ENCODE data around the gene RNF40. TPM values are rescaled to one million over a fixed set of nuclear protein-coding genes. Genes with fewer than 3 reads are reported as not detected.

RNF40 gene
- total RNA-seq, 1 donor from 2014 or later = 182 TPM

GRCh38 chr16:30741461-30741914 is 20.6 kb upstream of the RNF40 start:
- no peaks in the 10 kb centered on the region for H3K4me1 Mint-ChIP-seq (ENCODE audit: low read depth, unreplicated experiment)
- no peak overlapping the region for H3K4me3 Mint-ChIP-seq (ENCODE audit: unreplicated experiment)
- H3K27ac Mint-ChIP-seq (ENCODE audit: unreplicated experiment) = no peak overlapping the region
- H3K36me3 Mint-ChIP-seq (ENCODE audit: unreplicated experiment) = peaks cover 4% of the 10 kb centered on the region
- peaks cover 7% of the 10 kb centered on the region for H3K9me3 Mint-ChIP-seq (ENCODE audit: unreplicated experiment)
- DNase-seq = no peak
- TF ChIP-seq, protein P1, sequence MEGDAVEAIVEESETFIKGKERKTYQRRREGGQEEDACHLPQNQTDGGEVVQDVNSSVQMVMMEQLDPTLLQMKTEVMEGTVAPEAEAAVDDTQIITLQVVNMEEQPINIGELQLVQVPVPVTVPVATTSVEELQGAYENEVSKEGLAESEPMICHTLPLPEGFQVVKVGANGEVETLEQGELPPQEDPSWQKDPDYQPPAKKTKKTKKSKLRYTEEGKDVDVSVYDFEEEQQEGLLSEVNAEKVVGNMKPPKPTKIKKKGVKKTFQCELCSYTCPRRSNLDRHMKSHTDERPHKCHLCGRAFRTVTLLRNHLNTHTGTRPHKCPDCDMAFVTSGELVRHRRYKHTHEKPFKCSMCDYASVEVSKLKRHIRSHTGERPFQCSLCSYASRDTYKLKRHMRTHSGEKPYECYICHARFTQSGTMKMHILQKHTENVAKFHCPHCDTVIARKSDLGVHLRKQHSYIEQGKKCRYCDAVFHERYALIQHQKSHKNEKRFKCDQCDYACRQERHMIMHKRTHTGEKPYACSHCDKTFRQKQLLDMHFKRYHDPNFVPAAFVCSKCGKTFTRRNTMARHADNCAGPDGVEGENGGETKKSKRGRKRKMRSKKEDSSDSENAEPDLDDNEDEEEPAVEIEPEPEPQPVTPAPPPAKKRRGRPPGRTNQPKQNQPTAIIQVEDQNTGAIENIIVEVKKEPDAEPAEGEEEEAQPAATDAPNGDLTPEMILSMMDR (IDR thresholded peaks at IDR 0.05; ENCODE audit: partially characterized antibody, unreplicated experiment) = no peak
- H3K27me3 Mint-ChIP-seq (ENCODE audit: unreplicated experiment) = peaks cover 3% of the 10 kb centered on the region

DNA sequence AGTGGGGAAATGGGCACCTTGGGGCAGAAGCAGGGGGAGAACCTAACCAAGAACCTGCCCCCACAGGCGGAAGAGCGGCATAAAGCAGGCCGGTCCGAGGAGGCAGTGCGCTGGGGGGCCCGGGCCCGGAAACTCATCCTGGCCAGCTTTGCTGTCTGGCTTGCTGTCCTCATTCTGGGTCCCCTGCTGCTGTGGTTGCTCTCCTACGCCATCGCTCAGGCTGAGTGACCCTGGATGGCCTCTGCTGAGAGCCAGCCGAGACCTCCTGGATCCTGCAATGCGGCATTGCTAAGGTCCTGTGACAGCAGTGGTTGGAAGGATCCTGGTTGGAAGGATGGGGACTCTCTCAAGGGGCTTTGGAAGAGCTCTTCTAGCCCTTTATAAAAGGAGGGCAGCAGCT is 18.4 kb upstream of the RNF40 start:
- DNase-seq = no peak
- no peak overlapping the region for H3K4me3 Mint-ChIP-seq (ENCODE audit: unreplicated experiment)
- peak overlapping the region; percentile 71 for H3K27ac Mint-ChIP-seq (ENCODE audit: unreplicated experiment)
- TF ChIP-seq, protein P1 (IDR thresholded peaks at IDR 0.05; ENCODE audit: partially characterized antibody, unreplicated experiment) = no peak
- peaks cover 4% of the 10 kb centered on the region for H3K36me3 Mint-ChIP-seq (ENCODE audit: unreplicated experiment)
- H3K27me3 Mint-ChIP-seq (ENCODE audit: unreplicated experiment) = peaks cover 5% of the 10 kb centered on the region
- peaks cover 14% of the 10 kb centered on the region for H3K9me3 Mint-ChIP-seq (ENCODE audit: unreplicated experiment)
- H3K4me1 Mint-ChIP-seq (ENCODE audit: low read depth, unreplicated experiment) = peaks cover 2% of the 10 kb centered on the region

DNA sequence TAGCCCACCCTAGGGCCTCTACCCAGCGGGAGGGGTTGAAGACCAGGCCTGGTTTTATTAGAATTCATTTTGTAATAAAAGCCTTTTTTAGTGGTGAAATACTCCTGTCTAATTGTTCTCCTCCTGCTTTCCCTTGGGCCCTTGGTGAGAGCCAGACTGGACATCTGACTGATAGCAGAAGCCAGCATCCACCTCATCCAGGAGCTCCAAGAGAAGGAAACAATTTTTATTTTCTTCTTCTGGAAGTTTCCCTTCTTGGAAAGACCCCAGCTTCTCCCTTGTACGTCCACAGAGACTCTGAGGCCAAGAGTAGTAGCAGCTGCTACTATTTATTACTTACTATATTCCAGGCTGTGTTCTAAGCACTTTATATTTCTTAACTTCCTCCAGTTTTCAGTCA is 17.9 kb upstream of the RNF40 start:
- no peak overlapping the region for H3K27ac Mint-ChIP-seq (ENCODE audit: unreplicated experiment)
- no peak for DNase-seq
- peaks cover 14% of the 10 kb centered on the region for H3K9me3 Mint-ChIP-seq (ENCODE audit: unreplicated experiment)
- H3K27me3 Mint-ChIP-seq (ENCODE audit: unreplicated experiment) = peaks cover 7% of the 10 kb centered on the region
- no peak overlapping the region for H3K4me3 Mint-ChIP-seq (ENCODE audit: unreplicated experiment)
- H3K36me3 Mint-ChIP-seq (ENCODE audit: unreplicated experiment) = peaks cover 4% of the 10 kb centered on the region
- TF ChIP-seq, protein P1 (IDR thresholded peaks at IDR 0.05; ENCODE audit: partially characterized antibody, unreplicated experiment) = no peak
- H3K4me1 Mint-ChIP-seq (ENCODE audit: low read depth, unreplicated experiment) = peaks cover 4% of the 10 kb centered on the region

- H3K9me3 Mint-ChIP-seq (ENCODE audit: unreplicated experiment) = peaks cover 14% of the 10 kb centered on the region
- H3K4me3 Mint-ChIP-seq (ENCODE audit: unreplicated experiment) = peak overlapping the region; percentile 7
- TF ChIP-seq, protein P1 (IDR thresholded peaks at IDR 0.05; ENCODE audit: partially characterized antibody, unreplicated experiment) = no peak
- no peak for DNase-seq
- peaks cover 4% of the 10 kb centered on the region for H3K4me1 Mint-ChIP-seq (ENCODE audit: low read depth, unreplicated experiment)
- peaks cover 7% of the 10 kb centered on the region for H3K27me3 Mint-ChIP-seq (ENCODE audit: unreplicated experiment)
- no peak overlapping the region for H3K27ac Mint-ChIP-seq (ENCODE audit: unreplicated experiment)
- H3K36me3 Mint-ChIP-seq (ENCODE audit: unreplicated experiment) = peaks cover 4% of the 10 kb centered on the region
Measured at GRCh38 chr16:30745082-30745481, 17.0 kb upstream of the RNF40 start.

GRCh38 chr16:30746638-30747175 is 15.4 kb upstream of the RNF40 start:
- H3K9me3 Mint-ChIP-seq (ENCODE audit: unreplicated experiment) = peaks cover 15% of the 10 kb centered on the region
- TF ChIP-seq, protein P1 (IDR thresholded peaks at IDR 0.05; ENCODE audit: partially characterized antibody, unreplicated experiment) = no peak
- H3K4me3 Mint-ChIP-seq (ENCODE audit: unreplicated experiment) = no peak overlapping the region
- H3K36me3 Mint-ChIP-seq (ENCODE audit: unreplicated experiment) = peaks cover 4% of the 10 kb centered on the region
- no peak overlapping the region for H3K27ac Mint-ChIP-seq (ENCODE audit: unreplicated experiment)
- no peak for DNase-seq
- peaks cover 9% of the 10 kb centered on the region for H3K27me3 Mint-ChIP-seq (ENCODE audit: unreplicated experiment)
- peaks cover 4% of the 10 kb centered on the region for H3K4me1 Mint-ChIP-seq (ENCODE audit: low read depth, unreplicated experiment)
